ENCODE measurements around the gene MTAP.

DNA sequence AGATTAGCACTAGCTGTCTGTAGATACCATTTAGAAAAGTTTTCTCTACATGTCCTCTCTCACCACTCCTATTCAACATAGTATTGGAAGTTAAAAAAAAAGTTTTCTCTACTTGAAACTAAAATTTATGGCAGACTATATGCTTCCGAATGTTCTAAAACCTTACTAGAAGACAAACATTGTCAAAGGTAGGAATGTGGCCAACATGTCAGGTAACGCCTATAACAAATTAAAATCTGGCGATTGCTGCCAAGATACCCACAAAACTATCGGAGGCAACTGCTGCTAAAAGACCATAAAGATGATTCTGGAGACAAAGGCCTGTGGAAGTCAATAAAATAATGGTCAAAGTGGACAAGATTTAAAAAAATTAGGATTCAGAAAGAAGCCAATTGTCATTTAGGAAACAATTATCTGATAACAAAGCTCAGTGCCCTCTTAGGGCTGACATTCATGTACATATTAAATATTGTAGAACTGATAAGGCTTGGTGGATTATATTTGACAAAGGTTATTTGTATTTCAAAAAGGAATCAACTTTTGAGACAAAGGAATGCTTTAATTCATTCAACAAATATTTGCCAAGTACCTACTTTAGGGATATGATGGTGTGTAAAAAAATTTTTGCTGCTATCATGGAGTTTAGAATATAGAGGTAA lies 139.0 kb downstream of the MTAP start:
- TF ChIP-seq, protein P1, sequence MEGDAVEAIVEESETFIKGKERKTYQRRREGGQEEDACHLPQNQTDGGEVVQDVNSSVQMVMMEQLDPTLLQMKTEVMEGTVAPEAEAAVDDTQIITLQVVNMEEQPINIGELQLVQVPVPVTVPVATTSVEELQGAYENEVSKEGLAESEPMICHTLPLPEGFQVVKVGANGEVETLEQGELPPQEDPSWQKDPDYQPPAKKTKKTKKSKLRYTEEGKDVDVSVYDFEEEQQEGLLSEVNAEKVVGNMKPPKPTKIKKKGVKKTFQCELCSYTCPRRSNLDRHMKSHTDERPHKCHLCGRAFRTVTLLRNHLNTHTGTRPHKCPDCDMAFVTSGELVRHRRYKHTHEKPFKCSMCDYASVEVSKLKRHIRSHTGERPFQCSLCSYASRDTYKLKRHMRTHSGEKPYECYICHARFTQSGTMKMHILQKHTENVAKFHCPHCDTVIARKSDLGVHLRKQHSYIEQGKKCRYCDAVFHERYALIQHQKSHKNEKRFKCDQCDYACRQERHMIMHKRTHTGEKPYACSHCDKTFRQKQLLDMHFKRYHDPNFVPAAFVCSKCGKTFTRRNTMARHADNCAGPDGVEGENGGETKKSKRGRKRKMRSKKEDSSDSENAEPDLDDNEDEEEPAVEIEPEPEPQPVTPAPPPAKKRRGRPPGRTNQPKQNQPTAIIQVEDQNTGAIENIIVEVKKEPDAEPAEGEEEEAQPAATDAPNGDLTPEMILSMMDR (conservative IDR thresholded peaks at IDR 0.05; ENCODE audit: low read depth, low read length) = no peak
- TF ChIP-seq EZH2 (IDR thresholded peaks at IDR 0.05; ENCODE audit: low read length, unreplicated experiment) = no peak
- no peak for TF ChIP-seq EZH2phosphoT487 (IDR thresholded peaks at IDR 0.05; ENCODE audit: borderline replicate concordance, low read length)

Measured in PC-3 (cell line).